NK-92 (cell line): Measurements from ENCODE around the gene PABPN1L.
"Not testable (repeated sequence)": the region's sequence is repeated elsewhere in the genome, so short reads cannot be mapped to it uniquely, and the experiment has no call there.

Experiments used
- DNase-seq: peaks from one replicate; lab custom pipeline; 2025; ENCODE audit not compliant: unreplicated experiment; lab: John Stamatoyannopoulos, UW

PABPN1L gene

GRCh38 chr16:88833086-88833485, 33.4 kb downstream of the PABPN1L start:
- DNase-seq, result no peak

GRCh38 chr16:88831838-88832237, 34.6 kb downstream of the PABPN1L start:
- DNase-seq, result no peak

GRCh38 chr16:88830783-88831182, 35.7 kb downstream of the PABPN1L start:
- no peak for DNase-seq

GRCh38 chr16:88830258-88830657, 36.2 kb downstream of the PABPN1L start:
- DNase-seq, result no peak

GRCh38 chr16:88828711-88829110, 37.7 kb downstream of the PABPN1L start:
- no peak for DNase-seq

- no peak for DNase-seq
Measured at GRCh38 chr16:88827727-88828126, 38.7 kb downstream of the PABPN1L start.

- no peak for DNase-seq
Measured at GRCh38 chr16:88826070-88826840, 40.2 kb downstream of the PABPN1L start.

GRCh38 chr16:88825146-88825545, 41.3 kb downstream of the PABPN1L start:
- no peak for DNase-seq

GRCh38 chr16:88824256-88825077, 42.0 kb downstream of the PABPN1L start:
- DNase-seq, result no peak

- not testable (repeated sequence) for DNase-seq
Measured at GRCh38 chr16:88823646-88824045, 42.8 kb downstream of the PABPN1L start.

- no peak for DNase-seq
Measured at GRCh38 chr16:88822281-88823040, 44.0 kb downstream of the PABPN1L start.

- no peak for DNase-seq
Measured at GRCh38 chr16:88821168-88821850, 45.2 kb downstream of the PABPN1L start.

- no peak for DNase-seq
Measured at GRCh38 chr16:88820385-88821025, 46.0 kb downstream of the PABPN1L start.

GRCh38 chr16:88819126-88819525, 47.3 kb downstream of the PABPN1L start:
- no peak for DNase-seq

GRCh38 chr16:88818575-88818874, 47.9 kb downstream of the PABPN1L start:
- no peak for DNase-seq

- no peak for DNase-seq
Measured at GRCh38 chr16:88817785-88818574, 48.5 kb downstream of the PABPN1L start.

- DNase-seq, result no peak
Measured at GRCh38 chr16:88816736-88817535, 49.5 kb downstream of the PABPN1L start.

- DNase-seq, result no peak
Measured at GRCh38 chr16:88815901-88816589, 50.4 kb downstream of the PABPN1L start.
